Caco-2 (cell line): ENCODE results near the gene KRTAP22-1. TPM values are rescaled to one million over a fixed set of nuclear protein-coding genes. Genes with fewer than 3 reads are reported as not detected.

Source experiments
- BruUV-seq: library from RNA; stranded (reverse); fragments of 400-500 nt; replicated peaks from 2 replicates; lab custom pipeline; 2021; lab: Mats Ljungman, UMichigan
- CTCF ChIA-PET: fragments of 300-600 bp; sonication (Branson Sonifier 250); formaldehyde crosslinking; loops from one replicate; lab custom pipeline; 2022; ENCODE audit warnings: antibody characterized with exemption; lab: Charles Lee
- POLR2A ChIA-PET: fragments of 300-600 bp; sonication (Branson Sonifier 250); formaldehyde crosslinking; loops from one replicate; lab custom pipeline; 2022; ENCODE audit warnings: antibody characterized with exemption; lab: Charles Lee
- DNase-seq, 2 experiments: peaks; one replicate each; pipeline versions ENCODE4 v3.0.0 to v3.0.0-alpha.2; 2020 to 2022
- H3K27me3 ChIP-seq: replicated peaks from 2 replicates; pipeline ENCODE4 v1.6.0; 2011; ENCODE audit warnings: low read length; ENCODE audit not compliant: control insufficient read depth, insufficient read depth
- H3K36me3 ChIP-seq: 2 replicates; pipeline ENCODE4 v1.5.1; 2011; ENCODE audit warnings: low read length; ENCODE audit not compliant: control insufficient read depth, insufficient read depth
- H3K4me1 ChIP-seq: fragments of 250-450 bp; sonication (Bioruptor Pico); 2 replicates; pipeline ENCODE4 v1.5.1; 2020; ENCODE audit warnings: mild to moderate bottlenecking
- H3K4me3 ChIP-seq: 2 replicates; pipeline ENCODE4 v1.5.1; 2011; ENCODE audit warnings: low read depth, mild to moderate bottlenecking, control low read depth, low read length
- H3K9me3 ChIP-seq: fragments of 250-450 bp; sonication (Bioruptor Pico); 2 replicates; pipeline ENCODE4 v1.5.1; 2020; ENCODE audit warnings: mild to moderate bottlenecking, moderate library complexity
- H3K27ac Mint-ChIP-seq: one replicate; pipeline ENCODE4 v1.8.0; 2022; ENCODE audit warnings: mixed read lengths; ENCODE audit not compliant: unreplicated experiment
- H3K27me3 Mint-ChIP-seq: one replicate; pipeline ENCODE4 v1.8.0; 2022; ENCODE audit warnings: mixed read lengths; ENCODE audit not compliant: insufficient read depth, unreplicated experiment
- H3K36me3 Mint-ChIP-seq: one replicate; pipeline ENCODE4 v1.8.0; 2022; ENCODE audit warnings: mild to moderate bottlenecking, mixed read lengths; ENCODE audit not compliant: insufficient read depth, unreplicated experiment
- H3K4me1 Mint-ChIP-seq: one replicate; pipeline ENCODE4 v1.8.0; 2022; ENCODE audit warnings: low read depth, mixed read lengths; ENCODE audit not compliant: unreplicated experiment
- H3K4me3 Mint-ChIP-seq: one replicate; pipeline ENCODE4 v1.8.0; 2022; ENCODE audit warnings: mild to moderate bottlenecking, moderate library complexity, mixed read lengths; ENCODE audit not compliant: unreplicated experiment
- H3K9me3 Mint-ChIP-seq: one replicate; pipeline ENCODE4 v1.8.0; 2022; ENCODE audit warnings: mixed read lengths; ENCODE audit not compliant: unreplicated experiment
- intact Hi-C: fragments of 100-400 bp; cut with micrococcal nuclease; formaldehyde crosslinking; loops from one replicate; pipeline ENCODE4 v1.10.0; 2022; ENCODE audit not compliant: unreplicated experiment
- total RNA-seq: library from RNA; stranded (reverse); gene quantifications from 2 replicates; pipeline ENCODE4 v1.2.3, GENCODE V29; 2022
- TF ChIP-seq, protein P1 (sequence below), 2 experiments: fragments of 200-600 bp in 1 of 2; IDR thresholded peaks; 1 replicate in 1 of 2; 2 replicates in 1 of 2; pipeline versions ENCODE4 v1.5.1 to v1.8.0; 2011 to 2022; ENCODE audit warnings: antibody characterized with exemption in 1 of 2, control low read depth in 1 of 2, inconsistent platforms in 1 of 2, low read depth in 1 of 2, low read length in 1 of 2, mild to moderate bottlenecking in 1 of 2, moderate library complexity in 1 of 2; ENCODE audit not compliant: insufficient read depth in 1 of 2, severe bottlenecking in 1 of 2, unreplicated experiment in 1 of 2

Gene KRTAP22-1
- total RNA-seq, 1 experiment from 2014 or later = not detected

DNA sequence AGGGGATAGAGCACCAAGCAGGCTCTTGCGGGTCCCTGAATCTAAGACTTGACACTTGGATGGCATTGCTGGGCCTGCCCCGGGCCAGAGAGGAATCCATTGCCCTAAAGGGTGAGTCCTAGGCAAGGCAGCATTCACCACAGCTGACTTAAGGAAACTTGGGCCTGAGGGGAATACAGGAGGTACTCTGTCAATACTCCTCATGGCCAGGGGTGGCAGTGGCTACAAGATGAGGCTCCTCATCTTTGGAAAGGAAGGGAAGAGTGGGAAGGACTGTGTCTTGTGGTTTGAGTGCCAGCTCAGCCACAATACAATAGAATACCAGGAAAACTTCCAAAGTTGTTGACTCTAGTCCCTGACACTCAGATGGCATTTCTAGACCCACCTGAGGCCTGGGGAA lies 5.1 kb downstream of the KRTAP22-1 start:
- Mint-ChIP-seq H3K27ac (no peak overlapping the region), H3K9me3 (peaks cover 4% of the 10 kb centered on the region), H3K4me3 (no peak overlapping the region), H3K36me3 (no peaks in the 10 kb centered on the region), H3K27me3 (no peaks in the 10 kb centered on the region), H3K4me1 (peaks cover 6% of the 10 kb centered on the region)
- H3K4me3 ChIP-seq = no peak overlapping the region
- no TSS peak for BruUV-seq
- intact Hi-C loops = no loop called here
- TF ChIP-seq, protein P1, sequence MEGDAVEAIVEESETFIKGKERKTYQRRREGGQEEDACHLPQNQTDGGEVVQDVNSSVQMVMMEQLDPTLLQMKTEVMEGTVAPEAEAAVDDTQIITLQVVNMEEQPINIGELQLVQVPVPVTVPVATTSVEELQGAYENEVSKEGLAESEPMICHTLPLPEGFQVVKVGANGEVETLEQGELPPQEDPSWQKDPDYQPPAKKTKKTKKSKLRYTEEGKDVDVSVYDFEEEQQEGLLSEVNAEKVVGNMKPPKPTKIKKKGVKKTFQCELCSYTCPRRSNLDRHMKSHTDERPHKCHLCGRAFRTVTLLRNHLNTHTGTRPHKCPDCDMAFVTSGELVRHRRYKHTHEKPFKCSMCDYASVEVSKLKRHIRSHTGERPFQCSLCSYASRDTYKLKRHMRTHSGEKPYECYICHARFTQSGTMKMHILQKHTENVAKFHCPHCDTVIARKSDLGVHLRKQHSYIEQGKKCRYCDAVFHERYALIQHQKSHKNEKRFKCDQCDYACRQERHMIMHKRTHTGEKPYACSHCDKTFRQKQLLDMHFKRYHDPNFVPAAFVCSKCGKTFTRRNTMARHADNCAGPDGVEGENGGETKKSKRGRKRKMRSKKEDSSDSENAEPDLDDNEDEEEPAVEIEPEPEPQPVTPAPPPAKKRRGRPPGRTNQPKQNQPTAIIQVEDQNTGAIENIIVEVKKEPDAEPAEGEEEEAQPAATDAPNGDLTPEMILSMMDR (IDR thresholded peaks at IDR 0.05; ENCODE audit: insufficient read depth in 1 of 2, low read depth in 1 of 2, low read length in 1 of 2, severe bottlenecking in 1 of 2, unreplicated experiment in 1 of 2) = no peak
- H3K9me3 ChIP-seq = no peaks in the 10 kb centered on the region
- no peaks in the 10 kb centered on the region for H3K27me3 ChIP-seq
- H3K36me3 ChIP-seq = no peaks in the 10 kb centered on the region
- DNase-seq = no peak
- ChIA-PET POLR2A (no interaction called here), CTCF (no interaction called here)
- H3K4me1 ChIP-seq = no peaks in the 10 kb centered on the region

DNA sequence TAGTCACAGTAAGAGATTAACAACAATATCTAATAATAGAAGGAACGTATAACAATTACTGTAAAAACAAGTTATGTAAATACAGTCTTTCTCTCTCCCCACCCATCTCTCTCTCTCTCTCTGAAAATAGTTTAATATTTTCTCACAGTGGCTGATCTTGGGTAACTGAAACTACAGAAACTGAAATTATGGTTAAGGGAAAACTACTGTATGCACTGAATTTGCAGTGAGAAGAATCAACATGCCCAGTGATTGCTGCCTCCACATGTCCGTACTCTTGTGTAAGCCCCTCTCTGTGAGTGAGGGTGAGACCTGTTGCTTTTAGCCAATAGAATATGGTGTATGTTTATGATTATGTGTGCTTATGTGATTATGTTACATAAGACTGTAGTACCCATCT lies 11.2 kb downstream of the KRTAP22-1 start:
- no peaks in the 10 kb centered on the region for H3K36me3 ChIP-seq
- no peaks in the 10 kb centered on the region for H3K4me1 ChIP-seq
- ChIA-PET POLR2A (no interaction called here), CTCF (no interaction called here)
- no peaks in the 10 kb centered on the region for H3K27me3 ChIP-seq
- Mint-ChIP-seq H3K36me3 (no peaks in the 10 kb centered on the region), H3K27me3 (no peaks in the 10 kb centered on the region), H3K4me1 (no peaks in the 10 kb centered on the region), H3K4me3 (no peak overlapping the region), H3K27ac (no peak overlapping the region), H3K9me3 (peaks cover 8% of the 10 kb centered on the region)
- TF ChIP-seq, protein P1 (IDR thresholded peaks at IDR 0.05; ENCODE audit: insufficient read depth in 1 of 2, low read depth in 1 of 2, low read length in 1 of 2, severe bottlenecking in 1 of 2, unreplicated experiment in 1 of 2) = no peak
- no peak overlapping the region for H3K4me3 ChIP-seq
- DNase-seq = no peak
- no peaks in the 10 kb centered on the region for H3K9me3 ChIP-seq
- no TSS peak for BruUV-seq
- intact Hi-C loops = no loop called here

DNA sequence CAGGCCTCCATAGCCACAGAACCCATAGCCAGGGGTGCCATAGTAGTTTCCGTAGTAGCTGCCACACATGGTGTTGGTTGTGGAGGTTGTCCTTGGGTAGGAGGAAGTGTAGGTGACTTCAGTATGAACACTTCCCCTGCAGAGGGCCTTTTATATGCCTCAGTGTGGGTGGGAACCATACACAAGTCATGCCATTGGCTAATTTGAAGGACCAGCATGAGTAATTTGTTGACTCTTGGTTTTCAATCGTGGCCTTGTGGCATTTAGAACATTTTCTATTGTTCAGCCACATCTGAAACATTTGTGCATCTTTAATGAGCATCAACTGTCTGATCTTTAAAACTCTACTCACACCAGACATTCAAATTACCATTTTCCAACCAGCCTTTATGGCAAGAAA lies 12.9 kb downstream of the KRTAP22-1 start, which contains the start of gene KRTAP6-1:
KRTAP6-1 (minus strand) TSS at position 95 of the 400 bp plus-strand sequence; CDS start at position 69, 26 bp downstream.
- Histone ChIP-seq H3K4me3 (no peak within 1 kb of the TSS), H3K4me1 (no peaks in the 10 kb centered on the region), H3K27me3 (no peaks in the 10 kb centered on the region), H3K36me3 (no peaks in the 10 kb centered on the region), H3K9me3 (no peaks in the 10 kb centered on the region)
- peaks cover 8% of the 10 kb centered on the region for H3K9me3 Mint-ChIP-seq
- TF ChIP-seq, protein P1 (IDR thresholded peaks at IDR 0.05; ENCODE audit: insufficient read depth in 1 of 2, low read depth in 1 of 2, low read length in 1 of 2, severe bottlenecking in 1 of 2, unreplicated experiment in 1 of 2) = no peak
- intact Hi-C loops = no loop called here
- no peak within 1 kb of the TSS for H3K4me3 Mint-ChIP-seq
- no peaks in the 10 kb centered on the region for H3K4me1 Mint-ChIP-seq
- ChIA-PET POLR2A (no interaction called here), CTCF (no interaction called here)
- no TSS peak for BruUV-seq
- no peaks in the 10 kb centered on the region for H3K27me3 Mint-ChIP-seq
- H3K27ac Mint-ChIP-seq = no peak within 1 kb of the TSS
- no peak for DNase-seq
- no peaks in the 10 kb centered on the region for H3K36me3 Mint-ChIP-seq
